Epidermal melanocyte (primary cell): ENCODE measurements around the gene UGT1A9.

Experiments used
- DNase-seq: peaks from one replicate; pipeline ENCODE4 v3.0.0; 2011; ENCODE audit warnings: low spot score; ENCODE audit not compliant: insufficient read length

UGT1A9 gene

DNA sequence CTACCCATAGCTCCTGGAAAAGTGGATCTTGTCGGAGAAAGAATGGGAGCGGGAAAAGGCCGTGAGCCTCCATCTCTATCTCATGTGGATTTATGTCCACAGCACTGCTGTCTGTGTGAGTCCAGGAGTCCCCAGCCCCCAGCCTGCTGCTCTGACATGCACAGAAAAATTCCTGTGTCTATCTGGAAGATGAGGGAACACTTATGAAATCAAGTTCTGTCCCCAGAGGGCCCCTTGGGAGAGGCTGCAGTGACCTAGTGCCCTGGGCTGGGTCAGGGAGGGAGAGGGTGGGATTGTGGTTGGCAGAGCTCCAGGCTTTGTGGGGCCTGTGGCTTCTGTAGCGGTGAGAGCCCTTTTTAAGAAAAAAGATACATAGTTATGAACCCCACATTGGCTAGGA lies 145.1 kb downstream of the UGT1A9 start:
- DNase-seq = no peak

DNA sequence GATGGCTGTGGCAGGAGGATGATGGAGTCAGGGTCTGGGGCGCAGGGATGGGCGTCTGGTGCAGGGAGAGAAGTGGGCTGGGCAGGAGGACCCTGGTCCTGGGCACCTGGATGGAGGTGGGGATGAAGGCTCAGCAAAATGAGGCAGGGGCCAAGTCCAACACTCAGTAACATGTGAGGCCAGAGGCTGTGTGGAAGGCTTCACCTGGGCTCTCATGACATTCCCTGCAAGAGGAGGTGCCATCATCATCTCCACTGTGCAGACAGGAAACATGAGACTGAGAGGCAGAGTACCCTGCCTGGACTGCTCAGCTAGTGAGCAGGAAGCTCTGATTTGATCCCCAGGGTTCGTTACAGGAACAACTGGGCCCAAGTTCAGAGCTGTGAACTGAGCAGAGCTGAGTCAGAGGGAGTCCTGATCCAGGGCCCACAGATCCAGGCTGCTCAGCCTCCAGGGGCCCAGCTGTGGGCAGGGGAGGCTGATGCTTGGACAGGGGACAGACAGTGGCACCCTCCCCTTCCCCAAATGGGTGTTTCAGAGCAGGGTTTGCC lies 145.7 kb downstream of the UGT1A9 start:
- DNase-seq = no peak

DNA sequence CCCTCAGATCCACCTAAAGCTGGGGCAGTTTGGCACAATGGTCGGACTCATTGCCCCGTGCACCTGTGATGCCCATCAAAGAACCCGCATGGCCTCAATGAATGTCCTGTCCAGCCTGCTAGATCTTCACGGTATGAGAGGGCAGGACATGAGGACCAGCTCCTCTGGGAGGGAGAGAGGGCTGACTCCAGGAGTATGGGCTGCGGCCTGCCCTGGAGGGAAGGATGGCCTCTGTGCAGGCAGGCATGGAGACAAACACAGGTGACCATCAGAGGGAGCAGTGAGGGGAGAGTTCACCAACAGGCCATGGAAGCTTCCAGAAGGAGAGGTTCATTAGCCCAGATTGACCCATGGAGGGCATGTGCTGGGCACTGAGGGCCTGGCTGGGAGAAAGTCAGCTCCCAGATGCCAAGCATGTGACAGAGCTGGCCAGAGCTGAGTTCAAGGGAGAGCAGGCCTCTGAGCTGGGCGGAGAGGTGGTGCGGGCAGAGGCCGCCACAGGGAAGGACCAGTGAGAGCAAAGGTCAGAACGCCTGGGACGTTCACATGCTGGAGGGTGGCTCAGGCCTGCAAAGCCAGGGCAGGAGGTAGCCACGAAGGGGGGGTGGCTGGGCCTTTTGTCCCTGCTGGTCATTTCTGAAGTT lies 146.4 kb downstream of the UGT1A9 start:
- no peak for DNase-seq

DNA sequence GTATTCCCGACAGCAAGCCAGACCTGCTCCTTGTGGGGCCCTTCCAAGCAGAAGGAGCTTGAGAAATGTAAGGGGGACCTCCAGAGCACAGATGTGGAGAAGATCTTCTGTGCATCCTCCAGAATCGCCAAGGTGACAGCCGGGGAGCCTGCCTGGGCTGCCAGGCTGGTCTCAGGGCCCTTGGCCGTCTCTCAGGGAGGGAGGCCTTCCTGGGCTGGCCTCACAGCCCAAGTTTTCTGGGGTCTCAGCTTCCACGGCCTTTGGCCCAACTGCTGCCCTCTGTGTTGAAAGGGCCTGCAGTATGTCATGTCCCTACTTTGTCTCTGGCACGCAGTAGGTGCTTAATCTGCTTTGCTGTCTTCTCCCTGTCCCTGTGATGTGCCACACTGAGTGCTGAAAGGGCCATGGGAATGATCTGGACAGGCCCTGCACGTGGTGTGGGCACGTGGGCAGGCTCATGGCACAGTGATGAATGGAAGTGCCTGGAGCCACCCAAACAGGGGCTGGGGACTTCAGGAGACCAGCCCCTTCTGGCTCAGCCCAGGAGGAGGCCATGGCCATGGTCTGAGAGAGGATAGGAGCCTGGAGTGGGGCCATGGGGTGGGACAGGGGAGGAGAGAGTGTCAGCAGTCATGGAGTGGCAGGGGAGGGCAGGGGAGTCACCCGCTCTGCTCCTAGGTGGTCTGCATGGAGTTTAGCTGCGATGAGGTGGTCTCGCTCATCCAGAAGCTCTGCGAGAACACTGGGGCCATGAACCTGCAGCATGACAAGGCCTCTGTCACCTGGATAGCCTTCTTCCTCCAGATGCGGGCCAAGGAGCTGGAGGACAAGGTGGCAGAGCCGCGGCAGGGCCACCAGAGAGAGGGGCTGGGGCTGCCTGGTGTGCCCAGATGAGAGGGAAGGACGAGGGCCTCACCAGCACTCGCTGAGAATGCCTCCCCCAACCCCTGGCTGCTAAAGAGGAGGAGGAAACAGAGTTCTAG lies 147.2 kb downstream of the UGT1A9 start:
- no peak for DNase-seq

DNA sequence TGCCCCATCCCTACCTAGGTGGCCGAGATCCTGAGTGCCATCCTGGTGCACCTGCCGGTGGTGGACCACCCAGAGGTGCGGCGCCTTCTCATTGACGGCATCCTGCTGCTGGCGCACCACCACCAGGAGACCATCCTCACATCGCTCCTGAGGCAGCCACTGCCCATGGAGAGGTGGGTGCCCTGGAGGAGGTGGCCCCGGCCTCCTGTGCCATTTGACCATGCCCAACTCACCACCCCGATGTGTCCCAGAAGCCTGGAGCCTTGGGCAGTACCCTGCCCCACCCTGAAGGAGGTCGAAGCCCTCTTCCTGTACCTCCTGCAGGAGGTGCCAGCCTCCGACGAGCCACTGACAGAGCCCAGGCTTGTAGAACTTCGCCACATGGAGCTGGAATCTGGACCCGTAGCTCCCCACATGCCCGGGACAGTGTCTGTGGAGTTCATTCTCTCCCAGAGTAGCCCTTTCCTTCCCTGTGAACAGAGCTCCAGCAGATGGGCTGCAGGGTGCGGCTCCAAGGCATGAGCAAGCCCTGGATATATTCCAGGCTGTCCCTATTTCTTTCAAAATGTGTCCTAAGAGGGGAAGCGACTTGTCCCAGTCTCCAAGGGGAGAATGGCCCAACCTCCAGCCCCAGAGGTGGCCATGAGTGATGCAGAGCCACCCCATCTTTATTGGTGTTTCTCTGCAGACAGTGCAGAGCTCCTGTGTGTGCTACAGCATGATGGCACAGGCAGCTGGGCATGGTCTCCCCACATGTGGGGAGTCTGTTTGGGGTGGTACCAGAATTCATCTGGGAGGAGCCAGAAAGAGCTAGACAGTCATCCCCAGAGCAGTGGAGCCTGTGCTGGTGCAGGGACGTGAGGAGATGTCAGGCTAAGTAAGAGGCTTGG lies 148.4 kb downstream of the UGT1A9 start:
- DNase-seq = no peak

DNA sequence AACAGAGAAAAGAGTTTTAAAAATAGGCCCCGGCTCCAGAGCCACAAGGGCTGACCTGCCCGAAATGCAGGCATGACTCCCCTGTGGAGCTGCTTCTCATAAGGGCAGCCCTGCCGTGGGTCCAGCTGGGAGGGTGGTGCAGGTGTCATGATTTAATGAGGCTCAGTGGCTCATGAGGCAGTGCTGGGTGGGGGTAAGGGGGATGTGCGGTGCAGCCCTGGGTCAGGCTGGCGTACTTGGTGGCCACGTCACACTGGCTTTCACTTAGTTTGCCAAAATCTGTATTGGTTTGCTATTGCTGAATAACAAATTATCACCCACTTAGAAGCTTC lies 149.0 kb downstream of the UGT1A9 start:
- no peak for DNase-seq

DNA sequence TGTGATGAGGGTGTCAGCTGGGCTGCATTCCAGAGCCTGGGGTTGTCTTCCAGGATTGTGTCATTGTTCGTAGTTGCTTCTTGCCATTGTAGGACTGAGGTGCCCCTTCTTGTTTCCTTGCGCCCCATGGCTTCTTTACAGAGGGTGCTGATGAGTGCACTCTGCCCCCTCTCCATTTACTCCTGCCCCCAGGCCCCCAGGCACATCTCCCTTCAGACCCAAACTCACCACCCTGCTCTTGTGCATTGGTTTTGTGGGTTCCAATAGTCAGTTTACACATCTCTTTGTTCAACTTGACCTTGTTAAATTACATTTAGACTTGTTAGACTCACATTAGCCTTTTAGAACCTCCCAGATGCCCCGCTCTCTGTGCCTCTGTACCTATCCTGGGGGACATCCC lies 149.5 kb downstream of the UGT1A9 start:
- no peak for DNase-seq

DNA sequence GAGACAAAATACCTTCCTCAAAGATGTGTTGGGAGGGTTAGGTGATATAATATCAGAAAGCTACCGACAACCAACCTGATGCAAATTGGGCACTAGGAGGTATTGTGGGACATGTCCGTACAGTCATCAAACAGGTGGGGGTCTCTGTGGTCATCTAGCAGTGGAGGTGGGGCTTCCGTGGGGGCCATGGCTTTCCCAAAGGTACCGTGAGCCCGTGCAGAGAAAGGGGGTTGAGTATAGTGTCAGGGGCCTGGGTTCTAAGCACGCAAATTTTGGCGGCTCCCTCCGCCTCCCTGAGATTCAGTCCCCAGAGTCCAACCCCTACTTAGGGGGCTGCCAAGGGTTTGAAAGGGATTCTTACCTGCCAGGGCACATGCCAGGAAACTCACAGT lies 150.0 kb downstream of the UGT1A9 start:
- no peak for DNase-seq

DNA sequence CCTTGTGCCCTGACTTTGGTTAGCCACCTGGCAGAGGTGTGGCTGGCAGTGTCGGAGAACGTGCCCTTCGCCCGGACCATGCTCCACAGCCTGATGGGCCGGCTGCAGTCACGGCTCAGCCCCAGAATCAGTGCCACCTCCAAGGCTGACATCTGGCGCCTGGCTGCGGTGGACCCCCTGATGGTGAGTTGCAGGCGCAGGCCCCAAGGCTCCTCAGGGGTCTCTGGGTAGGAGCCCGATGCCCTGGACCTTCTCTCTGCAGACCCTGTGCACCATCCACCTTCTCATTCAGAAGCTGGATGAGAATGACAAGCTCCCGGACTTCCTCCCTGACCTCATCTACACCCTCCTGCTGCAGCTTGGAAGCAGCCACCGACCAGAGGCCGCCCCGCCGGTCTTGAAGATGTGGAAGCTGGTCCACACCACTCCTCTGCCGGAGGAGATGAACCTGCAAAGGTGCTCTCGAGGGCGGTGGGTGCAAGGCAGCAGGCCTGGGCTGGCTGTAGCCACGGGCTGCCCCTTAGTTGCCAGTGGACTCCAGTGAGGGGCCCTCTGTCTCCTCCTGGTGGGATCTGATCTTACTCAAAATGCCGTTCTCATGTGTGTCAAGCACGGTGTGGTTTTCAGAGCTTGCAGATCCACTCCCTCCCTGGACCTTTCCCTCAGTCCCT lies 150.5 kb downstream of the UGT1A9 start:
- DNase-seq = no peak
